NB4 (cell line): ENCODE results near the gene CD151.

Experiments used
- MYC ChIP-seq: IDR thresholded peaks from 2 replicates; pipeline ENCODE4 v1.6.1; 2011; ENCODE audit warnings: low read depth, low read length
- POLR2A ChIP-seq: IDR thresholded peaks from 2 replicates; pipeline ENCODE4 v1.6.1; 2011; ENCODE audit warnings: mild to moderate bottlenecking; ENCODE audit not compliant: insufficient read length; ENCODE audit errors: extremely low read depth
- TF ChIP-seq, protein P1 (sequence below): IDR thresholded peaks from one replicate; pipeline ENCODE4 v1.5.1; 2012; ENCODE audit warnings: low read depth, low read length
- TF ChIP-seq, protein P2 (sequence below): IDR thresholded peaks from 2 replicates; pipeline ENCODE4 v1.6.1; 2011; ENCODE audit warnings: low read depth, low read length

DNA sequence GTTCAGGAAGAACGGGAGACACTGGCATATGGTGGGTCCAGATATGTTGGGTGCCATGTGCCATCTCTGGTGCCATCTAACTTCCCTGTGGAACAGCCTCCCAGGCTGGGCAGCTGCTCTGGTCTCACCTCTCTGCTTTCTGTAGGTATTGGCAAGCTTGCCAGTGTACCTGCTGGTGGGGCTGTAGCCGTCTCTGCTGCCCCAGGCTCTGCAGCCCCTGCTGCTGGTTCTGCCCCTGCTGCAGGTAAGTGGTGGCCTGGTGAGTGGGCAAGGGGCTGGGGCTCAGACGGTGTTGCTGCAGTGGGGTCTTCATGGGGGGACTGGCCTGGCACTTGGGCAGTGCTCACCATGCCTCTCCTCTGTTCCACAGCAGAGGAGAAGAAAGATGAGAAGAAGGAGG lies 20.4 kb upstream of the CD151 start:
- TF ChIP-seq, protein P1, sequence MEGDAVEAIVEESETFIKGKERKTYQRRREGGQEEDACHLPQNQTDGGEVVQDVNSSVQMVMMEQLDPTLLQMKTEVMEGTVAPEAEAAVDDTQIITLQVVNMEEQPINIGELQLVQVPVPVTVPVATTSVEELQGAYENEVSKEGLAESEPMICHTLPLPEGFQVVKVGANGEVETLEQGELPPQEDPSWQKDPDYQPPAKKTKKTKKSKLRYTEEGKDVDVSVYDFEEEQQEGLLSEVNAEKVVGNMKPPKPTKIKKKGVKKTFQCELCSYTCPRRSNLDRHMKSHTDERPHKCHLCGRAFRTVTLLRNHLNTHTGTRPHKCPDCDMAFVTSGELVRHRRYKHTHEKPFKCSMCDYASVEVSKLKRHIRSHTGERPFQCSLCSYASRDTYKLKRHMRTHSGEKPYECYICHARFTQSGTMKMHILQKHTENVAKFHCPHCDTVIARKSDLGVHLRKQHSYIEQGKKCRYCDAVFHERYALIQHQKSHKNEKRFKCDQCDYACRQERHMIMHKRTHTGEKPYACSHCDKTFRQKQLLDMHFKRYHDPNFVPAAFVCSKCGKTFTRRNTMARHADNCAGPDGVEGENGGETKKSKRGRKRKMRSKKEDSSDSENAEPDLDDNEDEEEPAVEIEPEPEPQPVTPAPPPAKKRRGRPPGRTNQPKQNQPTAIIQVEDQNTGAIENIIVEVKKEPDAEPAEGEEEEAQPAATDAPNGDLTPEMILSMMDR, result no peak
- TF ChIP-seq, protein P2, sequence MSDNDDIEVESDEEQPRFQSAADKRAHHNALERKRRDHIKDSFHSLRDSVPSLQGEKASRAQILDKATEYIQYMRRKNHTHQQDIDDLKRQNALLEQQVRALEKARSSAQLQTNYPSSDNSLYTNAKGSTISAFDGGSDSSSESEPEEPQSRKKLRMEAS, result no peak
- TF ChIP-seq POLR2A (no peak), MYC (no peak)
